ENCODE data around the gene MALT1. TPM values are rescaled to one million over a fixed set of nuclear protein-coding genes. Genes with fewer than 3 reads are reported as not detected.

Gene MALT1
- total RNA-seq, 4 donors from 2014 or later: 18.3 to 27.5 (median 22.6) TPM

DNA sequence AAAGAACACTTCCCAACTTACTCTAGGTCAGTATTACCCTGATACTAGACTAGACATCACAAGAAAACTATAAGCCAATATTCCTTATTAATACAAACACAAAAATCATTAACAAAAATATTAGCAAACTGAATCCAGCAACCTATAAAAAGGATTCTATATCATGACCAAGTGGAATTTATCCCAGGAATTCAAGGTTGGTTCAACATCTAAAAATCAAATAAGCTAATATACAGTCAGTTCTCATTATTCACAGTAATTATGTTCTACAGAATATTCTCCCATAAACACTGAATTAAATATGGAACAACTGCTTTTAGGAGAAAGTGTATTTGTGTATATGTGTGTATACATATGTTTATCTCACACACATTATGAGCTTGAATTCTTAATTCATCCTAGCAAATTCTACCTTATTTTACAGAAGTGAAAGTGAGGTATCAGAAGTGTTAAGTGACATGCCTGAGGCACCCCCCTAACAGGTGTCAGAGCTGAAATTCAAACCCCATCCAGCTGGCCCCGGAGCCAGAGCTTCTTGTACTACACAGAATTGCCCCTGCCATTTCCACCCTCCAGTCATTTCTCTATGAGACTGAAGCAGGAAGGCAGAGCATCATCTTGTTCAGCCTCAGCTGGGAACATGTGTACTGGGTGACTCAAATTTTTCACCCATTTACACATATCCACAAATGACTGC is 77.8 kb downstream of the MALT1 start:
- peaks cover 0 to 20% (median 12%) of the 10 kb centered on the region in 4 donors for H3K9me3 ChIP-seq
- no peaks in the 10 kb centered on the region for H3K27me3 ChIP-seq
- H3K4me3 ChIP-seq: no peak overlapping the region
- WGBS: 73% methylated on average over 1 of the region's 1 CpG
- H3K4me1 ChIP-seq: peaks cover 0 to 3% (median under 1%) of the 10 kb centered on the region in 4 donors
- intact Hi-C loops (cut with DNase I): no loop called here
- no peak overlapping the region for H3K27ac ChIP-seq (replicated peaks in 1 of 4)
- H3K36me3 ChIP-seq: peaks cover 46 to 62% (median 56%) of the 10 kb centered on the region in 4 donors
- TF ChIP-seq POLR2AphosphoS5 (IDR thresholded peaks at IDR 0.05) (no peak), EP300 (IDR thresholded peaks at IDR 0.05) (no peak), POLR2A (IDR thresholded peaks at IDR 0.05; ENCODE audit: low read depth) (no peak)
- TF ChIP-seq, protein P1, sequence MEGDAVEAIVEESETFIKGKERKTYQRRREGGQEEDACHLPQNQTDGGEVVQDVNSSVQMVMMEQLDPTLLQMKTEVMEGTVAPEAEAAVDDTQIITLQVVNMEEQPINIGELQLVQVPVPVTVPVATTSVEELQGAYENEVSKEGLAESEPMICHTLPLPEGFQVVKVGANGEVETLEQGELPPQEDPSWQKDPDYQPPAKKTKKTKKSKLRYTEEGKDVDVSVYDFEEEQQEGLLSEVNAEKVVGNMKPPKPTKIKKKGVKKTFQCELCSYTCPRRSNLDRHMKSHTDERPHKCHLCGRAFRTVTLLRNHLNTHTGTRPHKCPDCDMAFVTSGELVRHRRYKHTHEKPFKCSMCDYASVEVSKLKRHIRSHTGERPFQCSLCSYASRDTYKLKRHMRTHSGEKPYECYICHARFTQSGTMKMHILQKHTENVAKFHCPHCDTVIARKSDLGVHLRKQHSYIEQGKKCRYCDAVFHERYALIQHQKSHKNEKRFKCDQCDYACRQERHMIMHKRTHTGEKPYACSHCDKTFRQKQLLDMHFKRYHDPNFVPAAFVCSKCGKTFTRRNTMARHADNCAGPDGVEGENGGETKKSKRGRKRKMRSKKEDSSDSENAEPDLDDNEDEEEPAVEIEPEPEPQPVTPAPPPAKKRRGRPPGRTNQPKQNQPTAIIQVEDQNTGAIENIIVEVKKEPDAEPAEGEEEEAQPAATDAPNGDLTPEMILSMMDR (IDR thresholded peaks at IDR 0.05): no peak
- peak; percentile 37 for DNase-seq (ENCODE audit: extremely low spot score)

DNA sequence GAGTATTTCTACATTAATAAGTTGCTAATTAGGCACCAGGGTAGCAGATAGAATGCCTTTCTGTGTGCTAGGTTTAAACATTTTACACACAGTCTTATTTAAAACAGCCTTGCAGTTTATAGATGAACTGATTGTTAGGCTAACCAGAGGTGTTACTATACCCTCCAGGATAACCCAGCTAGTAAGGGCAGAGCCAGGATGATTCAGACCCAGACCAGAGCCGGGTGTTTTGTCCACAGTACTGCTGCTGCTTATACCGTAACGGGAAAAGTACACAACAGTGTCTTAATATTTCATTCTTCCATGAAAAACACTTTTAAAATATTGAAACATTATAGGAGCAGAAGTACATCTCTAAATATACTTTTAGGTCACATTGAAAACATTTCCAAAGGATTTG is 82.7 kb downstream of the MALT1 start:
- intact Hi-C loops (cut with DNase I): no loop called here
- Histone ChIP-seq H3K27me3 (peaks cover 0 to 10% (median 0%) of the 10 kb centered on the region in 4 donors), H3K27ac (replicated peaks in 1 of 4) (no peak overlapping the region)

GRCh38 chr18:58754544-58755068 is 83.3 kb downstream of the MALT1 start:
- intact Hi-C loops (cut with DNase I): no loop called here
- H3K27ac ChIP-seq (replicated peaks in 1 of 4): no peak overlapping the region
- no peak for TF ChIP-seq EP300 (IDR thresholded peaks at IDR 0.05)
- no peak for TF ChIP-seq POLR2A (IDR thresholded peaks at IDR 0.05; ENCODE audit: low read depth)
- TF ChIP-seq, protein P1 (IDR thresholded peaks at IDR 0.05): no peak
- no peak for TF ChIP-seq POLR2AphosphoS5 (IDR thresholded peaks at IDR 0.05)
- WGBS: 55% methylated on average over 10 of the region's 10 CpGs
- H3K4me1 ChIP-seq: peaks cover 0 to 16% (median 9%) of the 10 kb centered on the region in 4 donors
- peaks cover 0 to 13% (median 0%) of the 10 kb centered on the region in 4 donors for H3K27me3 ChIP-seq
- no peak for DNase-seq (ENCODE audit: extremely low spot score)
- peaks cover 0 to 4% (median 0%) of the 10 kb centered on the region in 4 donors for H3K9me3 ChIP-seq
- no peak overlapping the region for H3K4me3 ChIP-seq
- H3K36me3 ChIP-seq: peaks cover 7 to 13% (median 11%) of the 10 kb centered on the region in 4 donors

More for the DNA sequence above, 82.7 kb downstream of the MALT1 start:
- H3K9me3 ChIP-seq: peaks cover 0 to 10% (median 4%) of the 10 kb centered on the region in 4 donors
- H3K4me3 ChIP-seq: no peak overlapping the region
- H3K36me3 ChIP-seq: peaks cover 12 to 19% (median 17%) of the 10 kb centered on the region in 4 donors
- peaks cover 0 to 16% (median 9%) of the 10 kb centered on the region in 4 donors for H3K4me1 ChIP-seq
- no peak for DNase-seq (ENCODE audit: extremely low spot score)
- TF ChIP-seq EP300 (IDR thresholded peaks at IDR 0.05): no peak
- 46% methylated on average over 3 of the region's 3 CpGs for WGBS

- Histone ChIP-seq H3K27me3 (peaks cover 0 to 16% (median 0%) of the 10 kb centered on the region in 4 donors), H3K36me3 (peaks cover 0 to 4% (median 2%) of the 10 kb centered on the region in 4 donors), H3K4me1 (peaks cover 0 to 16% (median 9%) of the 10 kb centered on the region in 4 donors), H3K4me3 (no peak overlapping the region), H3K27ac (replicated peaks in 1 of 4) (no peak overlapping the region), H3K9me3 (no peaks in the 10 kb centered on the region)
- TF ChIP-seq EP300 (IDR thresholded peaks at IDR 0.05) (no peak), POLR2A (IDR thresholded peaks at IDR 0.05; ENCODE audit: low read depth) (no peak), POLR2AphosphoS5 (IDR thresholded peaks at IDR 0.05) (no peak)
- TF ChIP-seq, protein P1 (IDR thresholded peaks at IDR 0.05): no peak
- WGBS: 81% methylated on average over 14 of the region's 15 CpGs
- intact Hi-C loops (cut with DNase I): no loop called here
- peak; percentile 77 for DNase-seq (ENCODE audit: extremely low spot score)
Observed at GRCh38 chr18:58755304-58756010, 84.2 kb downstream of the MALT1 start.

DNA sequence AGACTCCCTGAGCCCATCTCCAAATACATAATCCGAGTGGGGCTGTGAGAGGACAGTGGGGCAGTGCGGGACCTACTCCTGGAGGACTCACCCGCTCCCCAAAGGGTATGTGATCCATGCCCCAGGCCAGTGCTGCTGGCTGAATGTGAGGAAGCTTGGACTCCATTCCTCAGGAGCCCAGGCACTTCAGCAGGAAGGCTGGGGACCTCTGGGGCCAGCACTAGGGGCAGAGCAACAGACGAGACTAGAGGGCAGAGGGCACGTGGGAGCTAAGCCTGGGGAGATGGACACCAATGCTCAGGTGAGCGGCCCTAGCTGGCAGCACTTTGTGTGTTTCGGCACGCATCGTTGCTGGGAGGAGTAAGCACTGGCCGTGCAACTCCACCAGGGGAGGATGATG is 84.9 kb downstream of the MALT1 start:
- Histone ChIP-seq H3K27me3 (peaks cover 0 to 19% (median 0%) of the 10 kb centered on the region in 4 donors), H3K36me3 (no peaks in the 10 kb centered on the region), H3K4me3 (no peak overlapping the region), H3K9me3 (no peaks in the 10 kb centered on the region), H3K4me1 (peaks cover 0 to 17% (median 10%) of the 10 kb centered on the region in 4 donors), H3K27ac (replicated peaks in 1 of 4) (no peak overlapping the region)
- 94% methylated on average over 9 of the region's 10 CpGs for WGBS
- intact Hi-C loops (cut with DNase I): no loop called here
- no peak for TF ChIP-seq EP300 (IDR thresholded peaks at IDR 0.05)
- TF ChIP-seq, protein P1 (IDR thresholded peaks at IDR 0.05): no peak
- no peak for TF ChIP-seq POLR2AphosphoS5 (IDR thresholded peaks at IDR 0.05)
- no peak for TF ChIP-seq POLR2A (IDR thresholded peaks at IDR 0.05; ENCODE audit: low read depth)
- peak; percentile 42 for DNase-seq (ENCODE audit: extremely low spot score)

Measured in esophagus muscularis mucosa (tissue), 4 donors.